GM23338 (cell line): ENCODE measurements around the gene ATG7. TPM values are rescaled to one million over a fixed set of nuclear protein-coding genes. Genes with fewer than 3 reads are reported as not detected.

Source experiments
- ATAC-seq: fragments of 200-7000 bp; cut with Tn5 transposase; 3 replicates; pipeline ENCODE4 v1.9.1; 2020
- DNase-seq: peaks from one replicate; pipeline ENCODE4 v3.0.0-alpha.2; 2015; ENCODE audit warnings: low spot score
- H2AFZ ChIP-seq: fragments of 200-600 bp; sonication (generic); 2 replicates; pipeline ENCODE4 v1.8.0; 2016; ENCODE audit warnings: antibody characterized with exemption, mild to moderate bottlenecking, moderate library complexity
- H3F3A ChIP-seq: fragments of 200-600 bp; sonication (generic); replicated peaks from 2 replicates; pipeline ENCODE4 v1.8.0; 2017; ENCODE audit warnings: antibody characterized with exemption, mixed run types, low read depth
- H3K27ac ChIP-seq: fragments of 200-600 bp; sonication (generic); 2 replicates; pipeline ENCODE4 v1.6.1; 2016; ENCODE audit warnings: low read depth
- H3K27me3 ChIP-seq: fragments of 200-600 bp; sonication (generic); 2 replicates; pipeline ENCODE4 v1.8.0; 2016; ENCODE audit warnings: mild to moderate bottlenecking, mixed run types, moderate library complexity; ENCODE audit not compliant: insufficient read depth
- H3K36me3 ChIP-seq: fragments of 200-600 bp; sonication (generic); 2 replicates; pipeline ENCODE4 v1.8.0; 2016; ENCODE audit warnings: mild to moderate bottlenecking; ENCODE audit not compliant: insufficient read depth
- H3K4me1 ChIP-seq: fragments of 200-600 bp; sonication (generic); 2 replicates; pipeline ENCODE4 v1.8.0; 2016; ENCODE audit warnings: mild to moderate bottlenecking, moderate library complexity; ENCODE audit not compliant: insufficient read depth
- H3K4me2 ChIP-seq: fragments of 200-600 bp; sonication (generic); 2 replicates; pipeline ENCODE4 v1.7.1; 2017; ENCODE audit warnings: mixed run types
- H3K4me3 ChIP-seq: fragments of 200-600 bp; sonication (generic); 2 replicates; pipeline ENCODE4 v1.6.1; 2016; ENCODE audit warnings: mixed run types
- H3K79me2 ChIP-seq: fragments of 200-600 bp; sonication (generic); replicated peaks from 2 replicates; pipeline ENCODE4 v1.8.0; 2017; ENCODE audit warnings: mild to moderate bottlenecking; ENCODE audit not compliant: insufficient read depth
- H3K9me2 ChIP-seq: fragments of 200-600 bp; sonication (generic); 2 replicates; pipeline ENCODE4 v1.8.0; 2017; ENCODE audit not compliant: insufficient read depth
- H4K20me1 ChIP-seq: fragments of 200-600 bp; sonication (generic); replicated peaks from 2 replicates; pipeline ENCODE4 v1.8.0; 2017; ENCODE audit warnings: mild to moderate bottlenecking; ENCODE audit not compliant: insufficient read depth
- H3K27ac Mint-ChIP-seq: 2 replicates; pipeline ENCODE4 v1.8.0; 2020; ENCODE audit warnings: inconsistent platforms, mild to moderate bottlenecking, moderate library complexity, mixed read lengths
- H3K27me3 Mint-ChIP-seq: 3 replicates; pipeline ENCODE4 v1.8.0; 2022; ENCODE audit warnings: low read depth, mild to moderate bottlenecking, moderate library complexity, mixed read lengths, inconsistent platforms; ENCODE audit not compliant: insufficient read depth, poor library complexity
- H3K36me3 Mint-ChIP-seq: 3 replicates; pipeline ENCODE4 v1.8.0; 2021; ENCODE audit warnings: low read depth, mild to moderate bottlenecking, inconsistent platforms, moderate library complexity, mixed read lengths
- H3K4me1 Mint-ChIP-seq: 3 replicates; pipeline ENCODE4 v1.8.0; 2020; ENCODE audit warnings: mild to moderate bottlenecking, inconsistent platforms, mixed read lengths
- H3K4me3 Mint-ChIP-seq: 3 replicates; pipeline ENCODE4 v1.8.0; 2021; ENCODE audit warnings: moderate library complexity, mild to moderate bottlenecking, inconsistent platforms, mixed read lengths
- H3K9me3 Mint-ChIP-seq: 3 replicates; pipeline ENCODE4 v1.8.0; 2020; ENCODE audit warnings: moderate library complexity, mild to moderate bottlenecking, inconsistent platforms, mixed read lengths
- CTCF ChIP-seq, 2 experiments: fragments of 200-600 bp in 1 of 2; sonication (generic) in 1 of 2; conservative IDR thresholded peaks; 2 replicates each; pipeline versions ENCODE4 v1.5.1 to v1.6.1; 2016 to 2017; ENCODE audit warnings: antibody characterized with exemption in 2 of 2, low read depth in 2 of 2, mild to moderate bottlenecking in 2 of 2, moderate library complexity in 1 of 2
- EZH2phosphoT487 ChIP-seq: fragments of 200-600 bp; sonication (generic); IDR thresholded peaks from one replicate; pipeline ENCODE4 v1.8.1; 2018; ENCODE audit warnings: antibody characterized with exemption; ENCODE audit not compliant: unreplicated experiment
- NANOG ChIP-seq: IDR thresholded peaks from 2 replicates; pipeline ENCODE4 v1.6.1; 2016; ENCODE audit warnings: antibody characterized with exemption, borderline replicate concordance
- POLR2AphosphoS5 ChIP-seq: IDR thresholded peaks from 2 replicates; pipeline ENCODE4 v1.6.1; 2016; ENCODE audit warnings: antibody characterized with exemption, low read depth
- REST ChIP-seq: IDR thresholded peaks from one replicate; pipeline ENCODE4 v1.6.1; 2018; ENCODE audit warnings: antibody characterized with exemption; ENCODE audit not compliant: unreplicated experiment
- STAT1 ChIP-seq: IDR thresholded peaks from one replicate; pipeline ENCODE4 v1.6.1; 2016; ENCODE audit warnings: antibody characterized with exemption; ENCODE audit not compliant: unreplicated experiment
- ZNF114 ChIP-seq: fragments of 250-450 bp; sonication (Bioruptor Pico); IDR thresholded peaks from 2 replicates; pipeline ENCODE4 v1.5.0; 2020; ENCODE audit warnings: mild to moderate bottlenecking, moderate library complexity
- ZNF331 ChIP-seq: fragments of 250-450 bp; sonication (Bioruptor Pico); IDR thresholded peaks from 2 replicates; pipeline ENCODE4 v1.5.0; 2020; ENCODE audit warnings: low read depth, mild to moderate bottlenecking, moderate library complexity
- polyA plus RNA-seq: library from polyadenylated mRNA; unstranded; fragments of >200 nt; fragmentation: Nextera tagmentation; extraction: Ambion mirVana; gene quantifications from 2 replicates; pipeline ENCODE4 v1.2.1, GENCODE V29; 2016
- total RNA-seq: library from RNA; depleted of rRNA; stranded (reverse); fragments of >200 nt; shearing (Covaris generic); gene quantifications from 2 replicates; pipeline ENCODE4 v1.2.3, GENCODE V29; 2014

Gene ATG7
- total and polyA plus RNA-seq, 2 experiments from 2014 or later = 16.2 to 36.7 TPM

GRCh38 chr3:11601446-11602238, 329.4 kb downstream of the ATG7 start:
- Histone ChIP-seq H3K4me3 (no peak overlapping the region), H3K9me2 (no peaks in the 10 kb centered on the region), H4K20me1 (peaks cover 11% of the 10 kb centered on the region; the same call in 1 of the 2 replicates), H2AFZ (no peak overlapping the region), H3F3A (no peaks in the 10 kb centered on the region), H3K79me2 (peaks cover 76% of the 10 kb centered on the region), H3K4me1 (peaks cover 51% of the 10 kb centered on the region), H3K27me3 (no peaks in the 10 kb centered on the region), H3K36me3 (no peaks in the 10 kb centered on the region; the same call in 1 of the 2 replicates), H3K4me2 (peak overlapping the region; percentile 70), H3K27ac (peak overlapping the region; percentile 75)
- H3K9me3 Mint-ChIP-seq = peaks cover 10% of the 10 kb centered on the region; the same call in 1 of the 3 replicates
- H3K4me1 Mint-ChIP-seq = peaks cover 64% of the 10 kb centered on the region
- ATAC-seq (peak; percentile 52), DNase-seq (no peak)
- no peak for TF ChIP-seq POLR2AphosphoS5
- TF ChIP-seq ZNF331 (CRISPR knock-in tag) = no peak
- TF ChIP-seq STAT1 = no peak
- no peak for TF ChIP-seq EZH2phosphoT487
- TF ChIP-seq CTCF (conservative IDR thresholded peaks at IDR 0.05; ENCODE audit: low read depth in 2 of 2) = no peak
- no peak for TF ChIP-seq ZNF114 (CRISPR knock-in tag)
- no peak for TF ChIP-seq REST
- TF ChIP-seq NANOG = no peak
- peak overlapping the region; percentile 96 for H3K27ac Mint-ChIP-seq
- H3K36me3 Mint-ChIP-seq = peaks cover 49% of the 10 kb centered on the region
- peaks cover 5% of the 10 kb centered on the region for H3K27me3 Mint-ChIP-seq
- H3K4me3 Mint-ChIP-seq = peak overlapping the region; percentile 29; the same call in 1 of the 3 replicates
